K562 (cell line): ENCODE results near the gene PRR23E. TPM values are rescaled to one million over a fixed set of nuclear protein-coding genes. Genes with fewer than 3 reads are reported as not detected.

Experiments used
- ATAC-seq: fragments of 200-7000 bp; cut with Tn5 transposase; 3 replicates; pipeline ENCODE4 v1.9.1; 2020; ENCODE audit warnings: moderate library complexity
- BruUV-seq: library from RNA; stranded (reverse); fragments of 400-500 nt; replicated peaks from 2 replicates; lab custom pipeline; 2021; lab: Mats Ljungman, UMichigan
- CTCF ChIA-PET: fragments of 300-600 bp; formaldehyde crosslinking; extraction: SDS; loops from one replicate; lab custom pipeline; 2021; ENCODE audit warnings: low intra/inter-chr PET ratio; lab: Yijun Ruan, JAX
- POLR2A ChIA-PET: fragments of 300-600, 350-650 bp; sonication (Branson Sonifier 250); formaldehyde crosslinking; extraction: SDS; loops from one replicate; lab custom pipeline; 2021; ENCODE audit warnings: antibody characterized with exemption, inconsistent platforms; lab: Yijun Ruan, JAX
- DNase-seq, 4 experiments: peaks; one replicate each; pipeline versions ENCODE4 v3.0.0 to v3.0.0-alpha.2; 2011 to 2018; ENCODE audit warnings: low spot score in 3 of 4, mixed read lengths in 3 of 4; ENCODE audit errors: extremely low read depth in 1 of 4
- FAIRE-seq: peaks from 2 replicates; lab custom pipeline; 2011; peaks lifted over from hg19 to GRCh38; lab: Jason Lieb, UNC
- H2AFZ ChIP-seq: 2 replicates; pipeline ENCODE4 v1.6.0; 2011; ENCODE audit warnings: low read depth, low read length, control low read depth, inconsistent platforms
- H3K27ac ChIP-seq: fragments of 200-600 bp; 3 replicates; pipeline ENCODE4 v1.8.0; 2011; ENCODE audit warnings: low read depth, mild to moderate bottlenecking, control low read depth, inconsistent platforms, low read length, moderate library complexity, mixed read lengths; ENCODE audit errors: extremely low read depth
- H3K27me3 ChIP-seq, 2 experiments: fragments of 300-600 bp in 1 of 2; 2 replicates in 1 of 2; 3 replicates in 1 of 2; pipeline versions ENCODE4 v1.6.0 to v1.8.0; 2011; ENCODE audit warnings: inconsistent platforms in 2 of 2, low read length in 2 of 2, mild to moderate bottlenecking in 1 of 2, mixed read lengths in 1 of 2, moderate library complexity in 1 of 2; ENCODE audit not compliant: control insufficient read depth in 2 of 2, insufficient read depth in 2 of 2
- H3K36me3 ChIP-seq: fragments of 300-600 bp; 3 replicates; pipeline ENCODE4 v1.8.0; 2011; ENCODE audit warnings: mild to moderate bottlenecking, low read length, inconsistent platforms; ENCODE audit not compliant: control insufficient read depth, insufficient read depth
- H3K4me1 ChIP-seq, 2 experiments: fragments of 200-600 bp in 1 of 2; replicated peaks in 1 of 2; 2 replicates in 1 of 2; 3 replicates in 1 of 2; pipeline versions ENCODE4 v1.5.1 to v1.8.0; 2011; ENCODE audit warnings: inconsistent platforms in 2 of 2, low read length in 2 of 2, mild to moderate bottlenecking in 1 of 2, mixed read lengths in 1 of 2, moderate library complexity in 1 of 2; ENCODE audit not compliant: control insufficient read depth in 2 of 2, insufficient read depth in 2 of 2
- H3K4me2 ChIP-seq: 2 replicates; pipeline ENCODE4 v1.6.1; 2011; ENCODE audit warnings: low read length, control low read depth, inconsistent platforms, mixed read lengths; ENCODE audit not compliant: insufficient read depth
- H3K4me3 ChIP-seq: fragments of 200-600 bp; sonication (generic), shearing (Covaris generic); 2 replicates; pipeline ENCODE4 v1.5.1; 2016; ENCODE audit warnings: control low read depth, inconsistent platforms
- H3K79me2 ChIP-seq: fragments of 200-600 bp; 3 replicates; pipeline ENCODE4 v1.8.0; 2011; ENCODE audit warnings: low read length, inconsistent platforms; ENCODE audit not compliant: control insufficient read depth, insufficient read depth
- H3K9ac ChIP-seq, 2 experiments: 2 replicates each; pipeline versions ENCODE4 v1.6.0 to v1.6.1; 2011; ENCODE audit warnings: low read depth in 2 of 2, low read length in 2 of 2, control low read depth in 1 of 2, inconsistent platforms in 1 of 2, mild to moderate bottlenecking in 1 of 2, mixed read lengths in 1 of 2; ENCODE audit not compliant: insufficient read depth in 1 of 2
- H3K9me1 ChIP-seq: one replicate; pipeline ENCODE4 v1.6.0; 2011; ENCODE audit warnings: inconsistent platforms, mild to moderate bottlenecking, low read length, moderate library complexity; ENCODE audit not compliant: control insufficient read depth, insufficient read depth
- H3K9me3 ChIP-seq: replicated peaks from 2 replicates; pipeline ENCODE4 v1.5.1; 2011; ENCODE audit warnings: low read depth, low read length, inconsistent platforms; ENCODE audit not compliant: control insufficient read depth, insufficient read depth
- H4K20me1 ChIP-seq: replicated peaks from 2 replicates; pipeline ENCODE4 v1.6.1; 2011; ENCODE audit warnings: low read length, inconsistent platforms, mixed read lengths; ENCODE audit not compliant: control insufficient read depth, insufficient read depth
- CBFB ChIP-seq: sonication (generic); formaldehyde crosslinking; IDR thresholded peaks from 2 replicates; pipeline ENCODE4 v1.4.0; 2020; ENCODE audit warnings: mild to moderate bottlenecking, missing genetic modification reagents
- CXXC5 ChIP-seq: fragments of 250-450 bp; sonication (Bioruptor Pico); IDR thresholded peaks from 2 replicates; pipeline ENCODE4 v1.8.0; 2022; ENCODE audit warnings: inconsistent platforms, mild to moderate bottlenecking, moderate library complexity
- KDM4B ChIP-seq, 2 experiments: fragments of 450-650 bp in 1 of 2; sonication (generic) in 1 of 2; IDR thresholded peaks; 2 replicates each; pipeline ENCODE4 v1.6.1; 2016 to 2017; ENCODE audit warnings: borderline replicate concordance in 2 of 2, antibody characterized with exemption in 1 of 2, low read depth in 1 of 2, mild to moderate bottlenecking in 1 of 2
- NR2C1 ChIP-seq, 2 experiments: fragments of 450-650 bp; IDR thresholded peaks; 2 replicates each; pipeline ENCODE4 v1.6.1; 2017; ENCODE audit warnings: mild to moderate bottlenecking in 2 of 2, antibody characterized with exemption in 1 of 2, inconsistent platforms in 1 of 2, missing compliant biosample characterization in 1 of 2, missing genetic modification characterization in 1 of 2
- RBM14 ChIP-seq: fragments of 200-400 bp; formaldehyde crosslinking; IDR thresholded peaks from 2 replicates; pipeline ENCODE4 v1.6.1; 2018; ENCODE audit warnings: low read depth, mild to moderate bottlenecking, low read length, moderate library complexity, borderline replicate concordance; ENCODE audit not compliant: insufficient read depth
- TAF9B ChIP-seq: fragments of 450-650 bp; IDR thresholded peaks from 2 replicates; pipeline ENCODE4 v1.6.1; 2018; ENCODE audit warnings: mild to moderate bottlenecking; ENCODE audit not compliant: partially characterized antibody
- ZKSCAN3 ChIP-seq: fragments of 250-450 bp; sonication (Bioruptor Pico); IDR thresholded peaks from 2 replicates; pipeline ENCODE4 v1.4.0; 2020
- ZNF282 ChIP-seq: sonication (generic); formaldehyde crosslinking; IDR thresholded peaks from 2 replicates; pipeline ENCODE4 v1.8.1; 2023; ENCODE audit warnings: missing genetic modification reagents
- ZNF707 ChIP-seq: fragments of 250-450 bp; sonication (Bioruptor Pico); conservative IDR thresholded peaks from 2 replicates; pipeline ENCODE4 v1.8.0; 2022; ENCODE audit warnings: inconsistent platforms, mild to moderate bottlenecking, moderate library complexity
- WGBS: fragments of 100-300 bp; shearing (Covaris generic); methylation state at CpG from one replicate; pipeline ENCODE4 v1.1.6; 2016; ENCODE audit warnings: low coverage, mixed read lengths; ENCODE audit not compliant: insufficient coverage; ENCODE audit errors: missing lambda C conversion rate; 5-methylcytosine and 5-hydroxymethylcytosine counted together
- in situ Hi-C: fragments of 300-500 bp; cut with MboI; formaldehyde crosslinking; loops from 4 replicates; pipeline ENCODE4 v1.15.0; 2018; ENCODE audit warnings: inconsistent platforms, mixed read lengths
- intact Hi-C: fragments of 100-400 bp; cut with micrococcal nuclease; formaldehyde crosslinking; loops from 2 replicates; pipeline ENCODE4 v1.14.2; 2022
- polyA plus RNA-seq, 8 experiments: library from polyadenylated mRNA; depleted of rRNA in 4 of 8; stranded (reverse) in 5 of 8; unstranded in 3 of 8; fragments of >200 nt; fragmentation: Nextera tagmentation in 2 of 8; fragmentation: Illumina TruSeq in 1 of 8; extraction: Ambion mirVana in 2 of 8; extraction: Trizol in 1 of 8; gene quantifications; 2 replicates each; pipeline versions ENCODE4 v1.2.1 to v1.2.3, GENCODE V29; 2011 to 2014; ENCODE audit warnings: inconsistent platforms in 1 of 8, missing spikeins in 1 of 8
- total RNA-seq, 7 experiments: library from RNA; depleted of rRNA in 6 of 7; stranded (reverse); fragments of >200 nt in 6 of 7; fragmentation: Illumina TruSeq in 2 of 7; extraction: Trizol in 2 of 7; gene quantifications; 2 replicates each; pipeline versions ENCODE4 v1.2.1 to v1.2.3, GENCODE V29; 2011 to 2021; ENCODE audit warnings: low replicate concordance in 1 of 7
- TF ChIP-seq, protein P1 (sequence below): fragments of 450-650 bp; IDR thresholded peaks from 2 replicates; pipeline ENCODE4 v1.6.1; 2016; ENCODE audit warnings: low read depth, mild to moderate bottlenecking, moderate library complexity
- TF ChIP-seq, protein P2 (sequence below): fragments of 250-450 bp; sonication (Bioruptor Pico); IDR thresholded peaks from 2 replicates; pipeline ENCODE4 v1.8.0; 2021; ENCODE audit warnings: mild to moderate bottlenecking, moderate library complexity

Gene PRR23E
- total and polyA plus RNA-seq, 9 of the 15 experiments (the other 6 are each of a cell fraction or from before 2014, with no cell fraction given) = not detected

DNA sequence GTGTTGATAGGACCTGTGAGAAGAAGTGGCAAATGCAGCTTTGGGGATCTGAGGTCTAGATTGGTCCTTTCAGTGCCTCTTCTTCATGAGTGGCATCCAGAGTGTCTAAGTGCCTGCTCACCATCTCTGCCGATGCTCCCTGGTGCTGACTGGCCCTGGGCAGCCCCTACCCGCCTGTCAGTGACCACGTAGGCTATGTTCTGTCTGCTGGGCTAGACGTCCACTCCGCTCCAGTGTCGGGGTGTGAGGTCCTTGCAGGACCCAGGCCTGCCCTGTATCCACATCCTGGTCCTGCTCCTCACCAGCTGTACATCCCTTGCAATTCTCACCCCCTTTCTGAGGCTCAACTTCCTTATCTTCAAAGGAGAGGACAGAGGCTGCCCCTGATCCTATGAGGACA is 48.3 kb upstream of the PRR23E start:
- TF ChIP-seq CBFB (CRISPR knock-in tag) (no peak), KDM4B (IDR thresholded peaks at IDR 0.05; ENCODE audit: borderline replicate concordance in 2 of 2, low read depth in 1 of 2) (no peak), ZNF707 (CRISPR knock-in tag) (no peak), RBM14 (no peak), ZKSCAN3 (no peak), TAF9B (no peak), NR2C1 (IDR thresholded peaks at IDR 0.05) (no peak), NR2C1 (tag; IDR thresholded peaks at IDR 0.05) (no peak), CXXC5 (no peak), ZNF282 (CRISPR knock-in tag) (no peak)
- TF ChIP-seq, protein P1, sequence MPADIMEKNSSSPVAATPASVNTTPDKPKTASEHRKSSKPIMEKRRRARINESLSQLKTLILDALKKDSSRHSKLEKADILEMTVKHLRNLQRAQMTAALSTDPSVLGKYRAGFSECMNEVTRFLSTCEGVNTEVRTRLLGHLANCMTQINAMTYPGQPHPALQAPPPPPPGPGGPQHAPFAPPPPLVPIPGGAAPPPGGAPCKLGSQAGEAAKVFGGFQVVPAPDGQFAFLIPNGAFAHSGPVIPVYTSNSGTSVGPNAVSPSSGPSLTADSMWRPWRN = no peak
- TF ChIP-seq, protein P2, sequence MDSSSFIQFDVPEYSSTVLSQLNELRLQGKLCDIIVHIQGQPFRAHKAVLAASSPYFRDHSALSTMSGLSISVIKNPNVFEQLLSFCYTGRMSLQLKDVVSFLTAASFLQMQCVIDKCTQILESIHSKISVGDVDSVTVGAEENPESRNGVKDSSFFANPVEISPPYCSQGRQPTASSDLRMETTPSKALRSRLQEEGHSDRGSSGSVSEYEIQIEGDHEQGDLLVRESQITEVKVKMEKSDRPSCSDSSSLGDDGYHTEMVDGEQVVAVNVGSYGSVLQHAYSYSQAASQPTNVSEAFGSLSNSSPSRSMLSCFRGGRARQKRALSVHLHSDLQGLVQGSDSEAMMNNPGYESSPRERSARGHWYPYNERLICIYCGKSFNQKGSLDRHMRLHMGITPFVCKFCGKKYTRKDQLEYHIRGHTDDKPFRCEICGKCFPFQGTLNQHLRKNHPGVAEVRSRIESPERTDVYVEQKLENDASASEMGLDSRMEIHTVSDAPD (CRISPR knock-in tag) = no peak
- TF ChIP-seq, all 486 proteins: peak for 0

More for the DNA sequence above, 48.3 kb upstream of the PRR23E start:
- no peaks in the 10 kb centered on the region for H3K9me3 ChIP-seq
- no peaks in the 10 kb centered on the region for H4K20me1 ChIP-seq
- H3K79me2 ChIP-seq = no peaks in the 10 kb centered on the region
- ATAC-seq (no peak), DNase-seq (no peak), FAIRE-seq (no peak)
- no peaks in the 10 kb centered on the region for H3K4me1 ChIP-seq
- no peak overlapping the region for H3K27ac ChIP-seq
- intact Hi-C loops = no loop called here
- CTCF ChIA-PET = no interaction called here
- no peak overlapping the region for H3K4me2 ChIP-seq
- 0% methylated on average over 6 of the region's 6 CpGs for WGBS
- BruUV-seq = no TSS peak
- no peak overlapping the region for H3K9ac ChIP-seq
- H3K4me3 ChIP-seq = no peak overlapping the region
- POLR2A ChIA-PET = no interaction called here
- H3K9me1 ChIP-seq = no peaks in the 10 kb centered on the region
- in situ Hi-C loops = loop anchor here (10.0 kb wide), 1 partner anchor 1500 kb away; no protein-coding TSS in a partner anchor
- H3K36me3 ChIP-seq = no peaks in the 10 kb centered on the region
- peaks cover 0 to 1% of the 10 kb centered on the region in 2 experiments; a peak in 2 of 5 replicates for H3K27me3 ChIP-seq
- no peak overlapping the region for H2AFZ ChIP-seq
